HepG2 (cell line): ENCODE results near the gene ODAD4. TPM values are rescaled to one million over a fixed set of nuclear protein-coding genes. Genes with fewer than 3 reads are reported as not detected.

Experiments
- ATAC-seq: fragments of 200-7000 bp; cut with Tn5 transposase; 3 replicates; pipeline ENCODE4 v1.9.1; 2020; ENCODE audit warnings: mild to moderate bottlenecking, moderate library complexity
- BruUV-seq: library from RNA; stranded (reverse); fragments of 400-500 nt; replicated peaks from 2 replicates; lab custom pipeline; 2021; lab: Mats Ljungman, UMichigan
- CTCF ChIA-PET: fragments of 300-600 bp; formaldehyde crosslinking; extraction: SDS; loops from one replicate; lab custom pipeline; 2021; ENCODE audit warnings: low total read pairs, inconsistent platforms, low intra/inter-chr PET ratio; lab: Yijun Ruan, JAX
- POLR2A ChIA-PET: fragments of 350-600 bp; sonication (Branson Sonifier 250); formaldehyde crosslinking; loops from one replicate; lab custom pipeline; 2020; ENCODE audit warnings: antibody characterized with exemption, inconsistent platforms; lab: Yijun Ruan, JAX
- DNase-seq: peaks from one replicate; pipeline ENCODE4 v3.0.0-alpha.2; 2015; ENCODE audit warnings: low spot score
- FAIRE-seq: peaks from 3 replicates; lab custom pipeline; 2011; peaks lifted over from hg19 to GRCh38; lab: Jason Lieb, UNC
- H2AFZ ChIP-seq: one replicate; pipeline ENCODE4 v1.6.1; 2011; ENCODE audit warnings: low read length, inconsistent platforms
- H3K27ac ChIP-seq: fragments of 300-600 bp; 3 replicates; pipeline ENCODE4 v1.8.0; 2011; ENCODE audit warnings: mixed run types, mild to moderate bottlenecking, mixed read lengths, low read length, inconsistent platforms; ENCODE audit not compliant: insufficient read depth; ENCODE audit errors: extremely low read length
- H3K27me3 ChIP-seq, 2 experiments: fragments of 200-600 bp in 1 of 2; 2 replicates in 1 of 2; 3 replicates in 1 of 2; pipeline versions ENCODE4 v1.6.0 to v1.8.0; 2011; ENCODE audit warnings: low read length in 2 of 2, mild to moderate bottlenecking in 2 of 2, moderate library complexity in 2 of 2, inconsistent platforms in 1 of 2; ENCODE audit not compliant: insufficient read depth in 2 of 2, control insufficient read depth in 1 of 2
- H3K36me3 ChIP-seq, 2 experiments: fragments of 200-600 bp in 1 of 2; replicated peaks in 1 of 2; 2 replicates in 1 of 2; 3 replicates in 1 of 2; pipeline versions ENCODE4 v1.5.1 to v1.8.0; 2011; ENCODE audit warnings: low read length in 2 of 2, inconsistent platforms in 1 of 2; ENCODE audit not compliant: insufficient read depth in 2 of 2, control insufficient read depth in 1 of 2
- H3K4me1 ChIP-seq: 2 replicates; pipeline ENCODE4 v1.5.1; 2012; ENCODE audit warnings: low read length, inconsistent platforms; ENCODE audit not compliant: insufficient read depth
- H3K4me2 ChIP-seq: 2 replicates; pipeline ENCODE4 v1.6.0; 2011; ENCODE audit warnings: low read depth, low read length, inconsistent platforms
- H3K4me3 ChIP-seq, 3 experiments: fragments of 200-600 bp in 1 of 3; sonication (generic), shearing (Covaris generic) in 1 of 3; replicated peaks in 1 of 3; 2 replicates each; pipeline ENCODE4 v1.5.1; 2011 to 2016; ENCODE audit warnings: low read length in 3 of 3, inconsistent platforms in 2 of 3, low read depth in 2 of 3, mild to moderate bottlenecking in 2 of 3, control low read depth in 1 of 3, mixed read lengths in 1 of 3; ENCODE audit not compliant: insufficient read depth in 1 of 3
- H3K79me2 ChIP-seq: one replicate; pipeline ENCODE4 v1.6.1; 2011; ENCODE audit warnings: low read length, inconsistent platforms; ENCODE audit not compliant: insufficient read depth
- H3K9ac ChIP-seq: 2 replicates; pipeline ENCODE4 v1.6.0; 2011; ENCODE audit warnings: mild to moderate bottlenecking, low read depth, low read length, inconsistent platforms; ENCODE audit not compliant: insufficient read depth
- H3K9me3 ChIP-seq: 2 replicates; pipeline ENCODE4 v1.5.1; 2012; ENCODE audit warnings: mild to moderate bottlenecking, low read length
- H4K20me1 ChIP-seq: 2 replicates; pipeline ENCODE4 v1.6.0; 2011; ENCODE audit warnings: inconsistent platforms, mild to moderate bottlenecking, low read length, moderate library complexity; ENCODE audit not compliant: insufficient read depth
- DNMT3B ChIP-seq: conservative IDR thresholded peaks from 2 replicates; pipeline ENCODE4 v1.6.1; 2016; ENCODE audit warnings: missing biosample characterization, control low read depth
- MED1 ChIP-seq: sonication (generic); formaldehyde crosslinking; IDR thresholded peaks from 2 replicates; pipeline ENCODE4 v1.4.0; 2020; ENCODE audit warnings: missing genetic modification reagents
- POGZ ChIP-seq: sonication (generic); formaldehyde crosslinking; IDR thresholded peaks from 2 replicates; pipeline ENCODE4 v1.4.0; 2020; ENCODE audit warnings: mild to moderate bottlenecking, missing genetic modification reagents
- REPIN1 ChIP-seq: sonication (generic); formaldehyde crosslinking; IDR thresholded peaks from 2 replicates; pipeline ENCODE4 v1.8.0; 2022; ENCODE audit warnings: missing genetic modification reagents, low read depth, mild to moderate bottlenecking, borderline replicate concordance
- RXRA ChIP-seq: sonication (generic); formaldehyde crosslinking; IDR thresholded peaks from 2 replicates; pipeline ENCODE4 v1.5.1; 2020; ENCODE audit warnings: missing genetic modification reagents
- SNRNP70 ChIP-seq: fragments of 200-400 bp; formaldehyde crosslinking; IDR thresholded peaks from 2 replicates; pipeline ENCODE4 v1.6.1; 2017; ENCODE audit warnings: mild to moderate bottlenecking, low read depth, low read length, moderate library complexity
- ZBTB38 ChIP-seq: sonication (generic); formaldehyde crosslinking; IDR thresholded peaks from 2 replicates; pipeline ENCODE4 v1.5.1; 2020; ENCODE audit warnings: mild to moderate bottlenecking, missing genetic modification reagents
- ZNF546 ChIP-seq: sonication (generic); formaldehyde crosslinking; conservative IDR thresholded peaks from 2 replicates; pipeline ENCODE4 v1.8.1; 2023; ENCODE audit warnings: mild to moderate bottlenecking, missing genetic modification reagents
- WGBS: methylation state at CpG from one replicate; pipeline ENCODE4 v1.1.6; 2017; ENCODE audit warnings: low lambda C conversion rate; 5-methylcytosine and 5-hydroxymethylcytosine counted together
- in situ Hi-C: cut with HindIII; loops from 2 replicates; pipeline ENCODE4 v1.10.0; 2017; ENCODE audit warnings: low pct_unique_long_range_greater_than_20kb; ENCODE audit not compliant: extremely low pct_ligation_motif_present
- intact Hi-C: fragments of 100-400 bp; cut with micrococcal nuclease; formaldehyde crosslinking; loops from one replicate; pipeline ENCODE4 v1.10.0; 2022; ENCODE audit not compliant: unreplicated experiment
- polyA plus RNA-seq, 8 experiments: library from polyadenylated mRNA; depleted of rRNA in 3 of 8; stranded (reverse) in 7 of 8; unstranded in 1 of 8; fragments of >200 nt; fragmentation: Illumina TruSeq in 4 of 8; extraction: Trizol in 4 of 8; gene quantifications; 2 replicates each; pipeline versions ENCODE4 v1.2.1 to v1.2.3, GENCODE V29; 2011 to 2016; ENCODE audit warnings: low read depth in 4 of 8, missing spikeins in 1 of 8, mixed read lengths in 1 of 8; ENCODE audit not compliant: insufficient read depth in 1 of 8
- total RNA-seq, 5 experiments: library from RNA; depleted of rRNA; stranded (reverse); fragments of >200 nt; fragmentation: Illumina TruSeq; extraction: Trizol; gene quantifications; 2 replicates each; pipeline ENCODE4 v1.2.3, GENCODE V29; 2016; ENCODE audit warnings: low read depth in 1 of 5

Gene ODAD4
- total and polyA plus RNA-seq, 2 of the 13 experiments (the other 11 are each of a cell fraction or from before 2014, with no cell fraction given): 0.48 to 0.53 TPM

DNA sequence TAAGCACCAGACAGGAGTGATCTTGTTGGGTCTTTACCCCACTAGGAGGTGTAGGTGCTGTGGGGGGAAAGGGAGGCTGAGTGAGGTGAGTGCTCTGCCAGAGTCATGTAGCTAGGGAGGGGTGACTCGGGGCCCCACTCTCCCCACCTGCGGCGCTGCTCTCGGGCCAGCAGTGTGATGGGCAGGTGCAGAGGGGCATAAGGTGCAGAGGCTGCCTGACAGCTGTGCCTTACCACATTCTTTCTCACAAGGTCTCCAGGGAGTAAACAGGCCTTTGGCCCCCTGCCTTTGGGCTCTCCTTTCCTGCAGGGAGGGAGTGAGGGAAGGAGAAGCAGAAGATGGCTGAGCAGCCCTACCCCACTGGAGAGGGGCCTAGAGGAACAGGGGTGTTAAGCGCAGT, 31.7 kb downstream of the ODAD4 start:
- no peaks in the 10 kb centered on the region for H3K9me3 ChIP-seq
- BruUV-seq: no TSS peak
- H3K4me3 ChIP-seq: 0 out of 6 replicates have a peak overlapping the region, but pooled peaks of 1 of the 3 experiments have one; percentile 61
- no peaks in the 10 kb centered on the region for H4K20me1 ChIP-seq
- in situ Hi-C loops: loop anchor here (5.0 kb wide), 2 partner anchors 100 to 150 kb away; partner anchors contain the start of gene DHX58
- ChIA-PET CTCF (interaction anchor here (1.8 to 2.6 kb wide), 3 partner anchors 66 to 154 kb away, joined by 9 to 26 read pairs (median 17); no protein-coding TSS in a partner anchor), POLR2A (interaction anchor here (9.0 kb wide), 1 partner anchor 55 kb away, joined by 180 read pairs; the partner anchor contains the start of genes DNAJC7 and NKIRAS2)
- FAIRE-seq (no peak), DNase-seq (no peak), ATAC-seq (no peak)
- peaks cover 3 to 25% of the 10 kb centered on the region in 2 experiments; a peak in 4 of 5 replicates for H3K27me3 ChIP-seq
- H3K9ac ChIP-seq: no peak overlapping the region
- H3K4me2 ChIP-seq: peak overlapping the region; percentile 77
- no peak overlapping the region for H3K27ac ChIP-seq
- whole genome bisulfite sequencing: 20% methylated on average over 5 of the region's 5 CpGs
- H2AFZ ChIP-seq: no peak overlapping the region
- peaks cover 4% of the 10 kb centered on the region for H3K79me2 ChIP-seq
- TF ChIP-seq REPIN1 (CRISPR knock-in tag) (no peak), MED1 (CRISPR knock-in tag) (0 out of 2 replicates have a peak, but pooled peaks have one; percentile 4)
- intact Hi-C loops: loop anchor here (2.0 kb wide), 1 partner anchor 155 kb away; no protein-coding TSS in a partner anchor
- H3K36me3 ChIP-seq: no peaks in the 10 kb centered on the region
- H3K4me1 ChIP-seq: peaks cover 74% of the 10 kb centered on the region

DNA sequence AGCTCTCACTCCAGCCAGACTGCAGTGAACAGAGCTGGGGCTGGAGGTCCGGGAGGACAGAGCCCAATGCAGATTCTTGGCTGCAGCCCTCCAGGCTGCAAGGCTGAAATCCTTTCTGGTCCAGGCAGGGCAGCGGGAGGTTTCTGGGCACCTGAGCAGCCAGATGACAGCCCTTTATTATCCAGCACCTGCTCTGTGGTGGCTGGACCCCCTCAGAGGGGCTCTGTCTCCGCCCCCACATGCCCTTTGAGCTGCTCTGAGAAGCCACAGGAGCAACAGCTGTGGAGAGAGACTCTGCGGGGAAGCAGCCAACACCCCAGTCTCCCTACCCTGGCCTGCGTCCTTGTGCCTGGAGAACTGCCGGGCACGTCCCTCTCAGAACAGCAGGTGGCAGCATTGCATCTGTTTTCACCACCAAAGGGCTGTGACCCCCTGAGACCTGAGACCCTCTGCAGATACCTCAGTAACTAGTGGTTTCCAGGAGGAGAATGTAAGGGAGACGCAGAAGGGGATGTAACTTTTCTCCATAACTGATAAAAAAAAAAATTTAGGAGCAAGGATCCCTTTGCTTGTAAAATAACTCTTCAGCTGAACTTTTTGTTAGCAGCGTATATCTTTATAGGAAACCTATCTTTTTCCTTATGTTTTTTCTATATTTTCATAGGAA, 32.5 kb downstream of the ODAD4 start:
- Histone ChIP-seq H3K27me3 (peaks cover 3 to 25% of the 10 kb centered on the region in 2 experiments; a peak in 4 of 5 replicates), H3K79me2 (peaks cover 12% of the 10 kb centered on the region), H2AFZ (no peak overlapping the region), H3K27ac (no peak overlapping the region), H3K4me1 (peaks cover 74% of the 10 kb centered on the region), H4K20me1 (no peaks in the 10 kb centered on the region; the same call in 1 of the 2 replicates), H3K9me3 (no peaks in the 10 kb centered on the region), H3K36me3 (peaks cover 0 to 2% of the 10 kb centered on the region in 2 experiments; a peak in 3 of 5 replicates), H3K9ac (peak overlapping the region; percentile 25; the same call in 1 of the 2 replicates), H3K4me2 (peak overlapping the region; percentile 77), H3K4me3 (peak overlapping the region in 2 of 3 experiments; percentile 8 to 61; a peak in 1 of 6 replicates)
- in situ Hi-C loops (loop anchor here (5.0 kb wide), 2 partner anchors 99 to 149 kb away; partner anchors contain the start of gene DHX58), intact Hi-C loops (loop anchor here (1.0 to 2.0 kb wide), 3 partner anchors 65 to 154 kb away; no protein-coding TSS in a partner anchor)
- 15% methylated on average over 9 of the region's 9 CpGs for WGBS
- DNase-seq: peak; percentile 74
- peak; percentile 35 for ATAC-seq
- peak; percentile 98 for FAIRE-seq
- CTCF ChIA-PET: interaction anchor here (1.2 to 2.6 kb wide), 8 partner anchors 46 to 154 kb away, joined by 4 to 26 read pairs (median 8); no protein-coding TSS in a partner anchor
- POLR2A ChIA-PET: interaction anchor here (9.0 kb wide), 1 partner anchor 55 kb away, joined by 180 read pairs; the partner anchor contains the start of genes DNAJC7 and NKIRAS2
- no TSS peak for BruUV-seq
- TF ChIP-seq RXRA: peak; percentile 27; the same call in 1 of the 2 replicates
- TF ChIP-seq ZNF546 (CRISPR knock-in tag): no peak
- TF ChIP-seq SNRNP70: no peak
- TF ChIP-seq DNMT3B (CRISPR knock-in tag): no peak
- TF ChIP-seq ZBTB38: no peak
- TF ChIP-seq POGZ: no peak
